Endothelial cell of umbilical vein (primary cell): ENCODE measurements around the gene CKAP5. TPM values are rescaled to one million over a fixed set of nuclear protein-coding genes. Genes with fewer than 3 reads are reported as not detected.

Experiments
- BruUV-seq: library from RNA; stranded (reverse); fragments of 400-500 nt; replicated peaks from 2 replicates; lab custom pipeline; 2021; lab: Mats Ljungman, UMichigan
- CTCF ChIA-PET: fragments of 300-600, 350-600 bp; sonication (Branson Sonifier 250); formaldehyde crosslinking; loops from one replicate; lab custom pipeline; 2021; ENCODE audit warnings: antibody characterized with exemption, inconsistent platforms; lab: Charles Lee
- POLR2A ChIA-PET: fragments of 300-600, 350-600 bp; sonication (Branson Sonifier 250); formaldehyde crosslinking; loops from one replicate; lab custom pipeline; 2021; ENCODE audit warnings: antibody characterized with exemption, inconsistent platforms; lab: Charles Lee
- DNase-seq: peaks from one replicate; pipeline ENCODE4 v3.0.0-alpha.2; 2011; ENCODE audit warnings: low read depth, low spot score
- FAIRE-seq: peaks from 2 replicates; lab custom pipeline; 2011; peaks lifted over from hg19 to GRCh38; lab: Jason Lieb, UNC
- H2AFZ ChIP-seq: 2 replicates; pipeline ENCODE4 v1.6.0; 2012; ENCODE audit warnings: low read depth, low read length, control low read depth, inconsistent platforms
- H3K27ac ChIP-seq: 2 replicates; pipeline ENCODE4 v1.5.1; 2011; ENCODE audit warnings: low read depth, mild to moderate bottlenecking, control low read depth, low read length, moderate library complexity; ENCODE audit not compliant: insufficient read depth
- H3K27me3 ChIP-seq, 2 experiments: 2 replicates each; pipeline versions ENCODE4 v1.6.0 to v1.6.1; 2011; ENCODE audit warnings: low read length in 2 of 2, mixed read lengths in 1 of 2; ENCODE audit not compliant: control insufficient read depth in 2 of 2, insufficient read depth in 2 of 2
- H3K36me3 ChIP-seq, 2 experiments: 2 replicates in 1 of 2; 3 replicates in 1 of 2; pipeline ENCODE4 v1.5.1; 2011; ENCODE audit warnings: low read length in 2 of 2, mild to moderate bottlenecking in 1 of 2, moderate library complexity in 1 of 2; ENCODE audit not compliant: control insufficient read depth in 2 of 2, insufficient read depth in 2 of 2; ENCODE audit errors: extremely low read depth in 1 of 2
- H3K4me1 ChIP-seq: 3 replicates; pipeline ENCODE4 v1.5.1; 2011; ENCODE audit warnings: mild to moderate bottlenecking, low read length; ENCODE audit not compliant: control insufficient read depth, insufficient read depth; ENCODE audit errors: extremely low read depth
- H3K4me2 ChIP-seq: 2 replicates; pipeline ENCODE4 v1.6.1; 2011; ENCODE audit warnings: low read length, control low read depth, mixed read lengths; ENCODE audit not compliant: insufficient read depth
- H3K4me3 ChIP-seq, 3 experiments: fragments of 200-600 bp in 1 of 3; sonication (generic), shearing (Covaris generic) in 1 of 3; replicated peaks in 1 of 3; 2 replicates each; pipeline ENCODE4 v1.5.1; 2011 to 2016; ENCODE audit warnings: control low read depth in 3 of 3, low read length in 3 of 3, mild to moderate bottlenecking in 2 of 3, inconsistent platforms in 1 of 3, low read depth in 1 of 3, moderate library complexity in 1 of 3; ENCODE audit not compliant: insufficient read depth in 1 of 3
- H3K79me2 ChIP-seq: 2 replicates; pipeline ENCODE4 v1.6.0; 2012; ENCODE audit warnings: low read length, inconsistent platforms; ENCODE audit not compliant: control insufficient read depth, insufficient read depth
- H3K9ac ChIP-seq: replicated peaks from 2 replicates; pipeline ENCODE3; 2011; ENCODE audit warnings: low read length, control low read depth; ENCODE audit not compliant: insufficient read depth; ENCODE audit errors: extremely low read depth
- H3K9me1 ChIP-seq: replicated peaks from 3 replicates; pipeline ENCODE4 v1.6.0; 2011; ENCODE audit warnings: mild to moderate bottlenecking, low read length; ENCODE audit not compliant: control insufficient read depth, insufficient read depth; ENCODE audit errors: extremely low read depth
- H3K9me3 ChIP-seq: replicated peaks from 2 replicates; pipeline ENCODE4 v1.5.1; 2012; ENCODE audit warnings: low read length, inconsistent platforms; ENCODE audit not compliant: control insufficient read depth, insufficient read depth
- H4K20me1 ChIP-seq: replicated peaks from 2 replicates; pipeline ENCODE3; 2011; ENCODE audit warnings: mild to moderate bottlenecking, low read length; ENCODE audit not compliant: control insufficient read depth, insufficient read depth; ENCODE audit errors: extremely low read depth
- CTCF ChIP-seq, 2 donors: IDR thresholded peaks; 1 replicate in 1 of 2; 2 replicates in 1 of 2; pipeline ENCODE4 v1.5.1; 2011; ENCODE audit warnings: low read length in 2 of 2, mild to moderate bottlenecking in 2 of 2, moderate library complexity in 2 of 2, control low read depth in 1 of 2, inconsistent platforms in 1 of 2, low read depth in 1 of 2; ENCODE audit not compliant: insufficient read depth in 1 of 2; ENCODE audit errors: extremely low read depth in 1 of 2
- EZH2 ChIP-seq: IDR thresholded peaks from 2 replicates; pipeline ENCODE4 v1.6.1; 2012; ENCODE audit warnings: borderline replicate concordance, low read depth, mild to moderate bottlenecking, moderate library complexity, low read length, inconsistent platforms; ENCODE audit not compliant: severe bottlenecking
- FOS ChIP-seq: IDR thresholded peaks from 2 replicates; pipeline ENCODE4 v1.6.1; 2011; ENCODE audit warnings: mild to moderate bottlenecking, low read length, moderate library complexity, borderline replicate concordance; ENCODE audit not compliant: insufficient read depth
- GATA2 ChIP-seq: IDR thresholded peaks from 2 replicates; pipeline ENCODE4 v1.7.0; 2011; ENCODE audit warnings: low read depth, mild to moderate bottlenecking, moderate library complexity, mixed read lengths, low read length; ENCODE audit not compliant: insufficient read length, insufficient read depth
- JUN ChIP-seq: IDR thresholded peaks from 2 replicates; pipeline ENCODE4 v1.6.1; 2011; ENCODE audit warnings: borderline replicate concordance, low read depth; ENCODE audit not compliant: insufficient read length, insufficient read depth
- MYC ChIP-seq: IDR thresholded peaks from one replicate; pipeline ENCODE4 v1.6.1; 2011; ENCODE audit warnings: mild to moderate bottlenecking, low read depth, low read length
- POLR2A ChIP-seq: IDR thresholded peaks from 2 replicates; pipeline ENCODE4 v1.6.1; 2012; ENCODE audit warnings: low read depth, mild to moderate bottlenecking, control low read depth, low read length
- POLR2AphosphoS5 ChIP-seq: IDR thresholded peaks from 2 replicates; pipeline ENCODE4 v1.6.1; 2012; ENCODE audit warnings: low read depth, mild to moderate bottlenecking, control low read depth, low read length, moderate library complexity; ENCODE audit not compliant: insufficient read depth
- dilution Hi-C: fragments of 300-500 bp; cut with MboI; formaldehyde crosslinking; loops from one replicate; pipeline ENCODE4 v1.15.0; 2019; ENCODE audit warnings: low sequenced_read_pairs; ENCODE audit not compliant: extremely low pct_ligation_motif_present
- intact Hi-C: fragments of 100-400 bp; cut with micrococcal nuclease; formaldehyde crosslinking; loops from one replicate; pipeline ENCODE4 v1.10.0; 2022
- polyA plus RNA-seq, 4 experiments: library from polyadenylated mRNA; depleted of rRNA in 3 of 4; stranded (reverse) in 3 of 4; unstranded in 1 of 4; fragments of >200 nt; gene quantifications; 2 replicates each; pipeline versions ENCODE4 v1.2.1 to v1.2.3, GENCODE V29; 2011 to 2012; ENCODE audit warnings: missing spikeins in 1 of 4
- total RNA-seq: library from RNA; stranded (reverse); gene quantifications from 2 replicates; pipeline ENCODE4 v1.2.3, GENCODE V29; 2021
- TF ChIP-seq, protein P1 (sequence below): IDR thresholded peaks from 2 replicates; pipeline ENCODE4 v1.6.1; 2011; ENCODE audit not compliant: insufficient read depth, insufficient read length

The CKAP5 gene
- total and polyA plus RNA-seq, 2 donors (not counting 3 experiments of a cell fraction or from before 2014, with no cell fraction given): 47.4 to 138 TPM

DNA sequence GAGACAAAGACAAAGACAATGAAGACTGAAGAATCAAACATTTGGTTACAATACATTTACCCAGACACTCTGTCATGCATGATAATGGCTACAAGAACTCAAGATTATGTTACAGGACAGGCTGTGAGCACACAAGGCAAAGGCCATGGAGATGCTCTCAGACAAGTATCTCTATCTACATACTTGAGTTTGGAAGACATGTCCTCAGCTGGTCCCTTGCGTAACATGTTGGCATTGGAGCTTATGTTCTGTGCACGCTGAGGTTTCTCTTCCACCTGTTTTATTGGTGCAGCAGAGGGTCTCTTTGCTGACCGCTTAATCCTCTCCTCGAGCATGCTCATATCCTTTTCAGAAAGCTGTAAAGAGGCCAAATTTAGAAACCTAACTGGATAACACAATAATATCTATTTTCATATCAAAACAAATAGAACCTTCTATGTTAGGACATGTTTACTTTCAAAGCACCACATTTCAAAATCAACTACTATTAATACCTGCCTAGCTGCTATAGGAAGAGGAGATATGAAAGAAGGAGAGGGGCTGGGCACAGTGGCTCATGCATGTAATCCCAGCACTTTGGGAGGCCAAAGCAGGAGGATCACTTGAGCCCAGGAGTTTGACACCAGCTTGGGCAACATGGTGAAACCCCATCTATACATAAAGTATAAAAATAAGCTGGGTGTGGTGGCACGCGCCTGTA lies 85.5 kb downstream of the CKAP5 start:
- Histone ChIP-seq H3K27ac (no peak overlapping the region), H3K9me1 (no peaks in the 10 kb centered on the region), H2AFZ (no peak overlapping the region), H3K9ac (no peak overlapping the region), H3K36me3 (peaks cover 15 to 37% of the 10 kb centered on the region in 2 experiments), H3K79me2 (no peaks in the 10 kb centered on the region), H3K4me1 (no peaks in the 10 kb centered on the region), H3K4me3 (no peak overlapping the region), H4K20me1 (no peaks in the 10 kb centered on the region), H3K9me3 (no peaks in the 10 kb centered on the region), H3K27me3 (no peaks in the 10 kb centered on the region), H3K4me2 (no peak overlapping the region)
- ChIA-PET POLR2A (no interaction called here), CTCF (interaction anchor here (1.2 to 1.5 kb wide), 2 partner anchors 10 to 66 kb away, joined by 3 to 6 read pairs; no protein-coding TSS in a partner anchor)
- TF ChIP-seq EZH2 (no peak), POLR2A (no peak), MYC (no peak), JUN (no peak), GATA2 (no peak), FOS (no peak), CTCF (IDR thresholded peaks at IDR 0.05; ENCODE audit: extremely low read depth in 1 of 2, insufficient read depth in 1 of 2, low read depth in 1 of 2, low read length in 2 of 2) (no peak), POLR2AphosphoS5 (no peak)
- TF ChIP-seq, protein P1, sequence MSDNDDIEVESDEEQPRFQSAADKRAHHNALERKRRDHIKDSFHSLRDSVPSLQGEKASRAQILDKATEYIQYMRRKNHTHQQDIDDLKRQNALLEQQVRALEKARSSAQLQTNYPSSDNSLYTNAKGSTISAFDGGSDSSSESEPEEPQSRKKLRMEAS: no peak
- dilution Hi-C loops (no loop called here), intact Hi-C loops (no loop called here)
- no peak for DNase-seq
- FAIRE-seq: no peak
- no TSS peak for BruUV-seq
